NCI-H2171 treated with DMSO at 0.1 percent for 48 hours (cell line): ENCODE data around the gene EXD1.
"Not testable (repeated sequence)": the region's sequence is repeated elsewhere in the genome, so short reads cannot be mapped to it uniquely, and the experiment has no call there.

Experiments used
- DNase-seq: peaks from one replicate; lab custom pipeline; 2025; lab: John Stamatoyannopoulos, UW

Gene EXD1

GRCh38 chr15:41230650-41231421 lies at the start of gene EXD1, which contains the start of gene CHP1:
Gene EXD1 (minus strand): TSS chr15:41230757. CDS start chr15:41226575, 4,182 bp downstream.
Gene CHP1 (plus strand): TSS chr15:41231268. CDS start chr15:41231383, 115 bp downstream.
- peak; percentile 95 for DNase-seq

- no peak for DNase-seq
Measured at GRCh38 chr15:41279535-41280283, 49.2 kb upstream of the EXD1 start.

DNA sequence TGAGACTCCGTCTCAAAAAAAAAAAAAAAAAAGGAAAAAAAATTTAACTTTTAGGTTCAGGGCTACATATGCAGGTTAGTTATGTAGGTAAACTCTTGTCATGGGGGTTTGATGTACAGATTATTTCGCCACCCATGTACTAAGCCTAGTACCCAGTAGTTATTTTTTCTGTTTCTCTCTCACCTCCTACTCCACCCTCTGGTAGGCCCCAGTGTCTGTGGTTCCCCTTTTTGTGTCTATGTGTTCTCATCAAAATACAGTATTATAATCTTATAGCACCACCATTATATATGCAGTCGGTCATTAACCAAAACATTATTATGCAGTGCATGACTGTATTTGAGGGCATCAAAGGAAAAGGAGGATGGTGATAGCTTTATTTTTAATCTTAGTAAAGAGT lies 47.8 kb upstream of the EXD1 start:
- no peak for DNase-seq

DNA sequence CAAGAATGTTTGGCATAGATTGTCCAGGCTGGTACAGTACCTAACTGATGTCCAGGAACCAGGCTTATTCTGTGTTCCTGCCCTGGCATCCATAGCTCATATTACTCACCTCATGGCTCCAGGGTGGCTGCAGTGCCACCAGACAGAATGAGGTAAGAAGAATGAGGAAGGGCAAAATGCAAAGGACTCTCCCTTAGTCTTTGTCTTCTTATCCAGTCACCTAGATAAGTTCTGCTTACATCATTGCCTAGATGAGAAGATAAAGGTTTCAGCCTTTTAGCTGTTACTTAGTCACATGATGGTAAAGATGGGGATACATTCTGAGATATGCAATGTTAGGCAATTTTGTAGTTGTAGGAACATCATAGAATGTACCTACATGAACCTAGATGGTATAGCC lies 46.3 kb upstream of the EXD1 start:
- DNase-seq: no peak

GRCh38 chr15:41269887-41270286 lies 39.3 kb upstream of the EXD1 start:
- no peak for DNase-seq

DNA sequence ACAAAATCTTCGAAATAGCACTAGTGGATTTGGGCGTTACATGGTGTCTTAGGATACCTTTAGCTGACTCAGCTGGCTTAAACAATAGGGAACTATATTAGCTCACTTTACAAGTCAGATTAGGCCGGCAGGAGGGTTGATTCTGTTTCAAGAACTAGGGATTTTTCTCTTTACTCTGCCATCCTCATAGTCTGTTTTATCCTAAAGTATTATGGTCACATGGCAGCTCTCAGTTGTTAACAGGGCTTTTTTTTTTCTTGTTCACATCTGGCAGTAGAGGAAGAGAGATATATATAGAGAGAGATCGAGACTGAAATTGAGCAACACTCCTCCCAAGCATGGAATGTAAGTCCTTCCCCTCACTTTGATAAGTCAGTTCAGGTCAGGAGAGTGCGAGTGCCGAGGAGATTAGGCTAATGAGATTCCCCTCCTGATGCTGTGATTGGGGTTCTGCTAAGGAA lies 33.4 kb upstream of the EXD1 start:
- DNase-seq: no peak

DNA sequence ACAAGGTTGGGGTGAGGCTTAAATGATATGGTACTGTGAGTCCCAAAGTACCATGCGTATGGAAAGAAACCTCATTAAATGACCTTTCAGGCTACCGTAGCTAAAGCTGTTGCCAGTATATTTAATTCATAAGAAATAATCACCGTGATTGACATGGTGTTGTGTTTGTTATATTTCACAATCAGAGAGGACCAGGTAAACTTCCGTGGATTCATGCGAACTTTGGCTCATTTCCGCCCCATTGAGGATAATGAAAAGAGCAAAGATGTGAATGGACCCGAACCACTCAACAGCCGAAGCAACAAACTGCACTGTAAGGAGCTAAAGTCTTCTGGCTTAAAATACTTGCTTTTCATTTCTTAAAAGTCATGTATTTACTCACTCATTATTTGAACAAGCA lies 32.0 kb upstream of the EXD1 start:
- DNase-seq: no peak

GRCh38 chr15:41260924-41261323 lies 30.4 kb upstream of the EXD1 start:
- DNase-seq: not testable (repeated sequence)

DNA sequence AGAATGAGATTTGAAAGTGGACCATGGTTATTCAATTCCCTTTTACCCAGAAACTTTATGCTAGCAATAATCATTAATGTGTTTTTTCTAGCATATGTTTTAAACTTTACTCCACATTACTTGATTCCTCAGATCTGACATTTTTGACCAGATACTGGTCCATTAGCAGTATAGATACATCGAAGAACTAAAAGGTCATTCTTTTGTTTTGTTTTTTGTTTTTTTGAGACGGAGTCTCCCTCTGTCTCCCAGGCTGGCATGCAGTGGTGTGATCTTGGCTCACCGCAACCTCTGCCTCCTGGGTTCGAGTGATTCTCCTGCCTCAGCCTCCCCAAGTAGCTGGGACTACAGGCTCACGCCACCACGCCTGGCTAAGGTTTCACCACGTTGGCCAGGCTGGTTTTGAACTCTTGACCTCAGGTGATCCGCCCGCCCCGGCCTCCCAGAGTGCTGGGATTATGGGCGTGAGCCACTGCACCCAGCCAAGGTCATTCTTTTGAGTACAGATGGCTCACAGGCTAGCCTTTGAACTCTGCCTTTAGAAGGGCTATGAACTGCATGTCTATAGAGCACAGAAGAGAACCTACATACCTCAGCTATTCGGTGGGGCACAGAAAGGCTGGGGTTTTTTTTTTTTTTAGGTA lies 29.1 kb upstream of the EXD1 start:
- DNase-seq: no peak

GRCh38 chr15:41258750-41259471 lies 28.4 kb upstream of the EXD1 start:
- no peak for DNase-seq

- DNase-seq: no peak
Measured at GRCh38 chr15:41256577-41257038, 26.1 kb upstream of the EXD1 start.

DNA sequence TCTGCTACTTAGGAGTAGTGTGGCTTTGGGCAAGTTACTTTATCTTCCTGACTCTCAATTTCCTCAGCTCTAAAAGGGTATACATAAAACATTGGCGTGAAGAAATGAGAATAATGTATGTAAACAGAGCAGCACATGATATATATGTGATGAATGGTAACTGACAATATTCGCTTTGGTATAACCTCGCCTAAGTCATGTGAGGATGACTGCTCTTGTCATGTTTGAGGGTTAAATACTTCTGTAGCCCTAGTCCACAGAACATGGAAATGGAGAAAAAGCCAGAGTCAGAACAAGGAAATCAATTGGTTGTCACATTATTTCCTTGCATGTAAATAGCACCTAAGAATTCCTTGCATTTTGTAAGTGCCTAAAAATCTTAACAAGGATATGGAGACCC lies 25.5 kb upstream of the EXD1 start:
- no peak for DNase-seq

- DNase-seq: no peak
Measured at GRCh38 chr15:41254560-41254959, 24.0 kb upstream of the EXD1 start.

DNA sequence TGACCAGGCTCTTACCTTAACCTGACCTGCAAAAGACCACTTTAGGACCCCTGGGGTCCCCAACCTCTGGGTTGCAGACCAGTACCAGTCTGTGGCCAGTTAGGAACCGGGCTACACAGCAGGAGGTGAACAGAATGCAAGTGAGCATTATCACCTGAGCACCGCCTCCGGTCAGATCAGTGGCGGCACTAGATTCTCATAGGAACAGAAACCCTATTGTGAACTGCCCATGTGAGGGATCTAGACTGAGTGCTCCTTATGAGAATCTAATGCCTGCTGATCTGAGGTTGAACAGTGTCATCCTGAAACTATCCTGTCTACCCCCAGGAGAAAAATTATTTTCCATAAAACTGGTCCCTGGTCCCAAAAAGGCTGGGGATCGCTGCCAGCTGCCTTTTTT lies 20.9 kb upstream of the EXD1 start:
- DNase-seq: no peak

DNA sequence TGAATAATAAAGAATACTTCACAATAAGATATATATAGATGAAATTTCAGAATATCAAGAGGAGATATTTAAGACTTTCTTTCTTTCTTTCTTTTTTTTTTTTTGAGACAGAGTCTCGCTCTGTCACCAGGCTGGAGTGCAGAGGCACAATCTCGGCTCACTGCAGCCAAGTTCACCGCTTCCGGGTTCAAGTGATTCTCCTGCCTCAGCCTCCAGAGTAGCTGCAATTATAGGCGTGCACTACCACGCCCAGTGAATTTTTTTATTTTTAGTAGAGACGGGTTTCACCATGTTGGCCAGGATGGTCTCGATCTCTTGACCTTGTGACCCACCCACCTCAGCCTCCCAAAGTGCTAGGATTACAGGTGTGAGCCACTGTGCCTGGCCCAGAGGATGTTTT lies 20.2 kb upstream of the EXD1 start:
- DNase-seq: not testable (repeated sequence)

GRCh38 chr15:41241221-41241964 lies 10.8 kb upstream of the EXD1 start:
- DNase-seq: peak; percentile 19

DNA sequence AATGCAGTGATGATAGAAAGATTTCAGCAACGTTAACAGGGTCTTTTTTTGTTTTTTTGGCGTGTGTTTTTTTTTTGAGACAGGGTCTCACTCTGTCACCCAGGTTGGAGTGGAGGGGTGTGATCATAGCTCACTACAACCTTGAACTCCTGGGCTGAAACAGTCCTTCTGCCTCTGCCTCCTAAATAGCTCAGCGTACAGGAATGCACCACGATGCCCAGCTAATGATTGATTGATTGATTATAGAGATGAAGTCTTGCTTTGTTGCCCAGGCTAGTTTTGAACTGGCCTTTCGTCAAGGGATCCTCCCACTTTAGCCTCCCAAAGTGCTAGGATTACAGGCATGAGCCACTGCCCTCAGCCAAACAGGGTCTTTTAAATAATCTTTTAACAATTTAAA lies 7.5 kb upstream of the EXD1 start:
- no peak for DNase-seq

GRCh38 chr15:41235929-41236328 lies 5.4 kb upstream of the EXD1 start:
- no peak for DNase-seq

DNA sequence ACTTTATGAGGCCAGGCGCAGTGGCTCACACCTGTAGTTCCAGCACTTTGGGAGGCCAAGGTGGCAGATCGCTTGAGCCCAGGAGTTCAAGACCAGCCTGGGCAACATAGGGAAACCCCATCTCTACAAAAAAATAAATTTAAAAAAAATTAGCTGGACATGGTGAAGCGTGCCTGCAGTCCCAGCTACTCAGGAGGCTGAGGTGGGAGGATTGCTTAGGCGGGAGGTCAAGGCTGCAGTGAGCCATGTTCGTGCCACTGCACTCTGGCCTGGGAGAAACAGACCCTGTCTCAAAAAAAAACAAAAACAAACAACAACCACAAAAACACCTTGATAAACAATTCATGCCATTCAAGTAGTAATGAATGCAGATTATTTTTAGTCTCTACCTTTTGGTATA lies 4.7 kb upstream of the EXD1 start:
- not testable (repeated sequence) for DNase-seq

- no peak for DNase-seq
Measured at GRCh38 chr15:41233367-41233771, 2.8 kb upstream of the EXD1 start.
